ENCODE data around the gene TMEM138.

The TMEM138 gene

GRCh38 chr11:61329871-61330270 lies 32.3 kb upstream of the TMEM138 start:
- no peak for DNase-seq (ENCODE audit: extremely low spot score)
- CTCF ChIA-PET, result interaction anchor here (1.2 to 6.5 kb wide), 3 partner anchors 55 to 105 kb away, joined by 4 to 48 read pairs (median 5); partner anchors contain the start of gene TMEM216
- POLR2A ChIA-PET, result interaction anchor here (0.8 to 1.4 kb wide), 3 partner anchors 17 to 54 kb away, joined by 4 to 6 read pairs (median 4); partner anchors contain the start of gene CYB561A3
- no peak for TF ChIP-seq CTCF (IDR thresholded peaks at IDR 0.05; ENCODE audit: control extremely low read depth, extremely low read depth, low read depth, missing control alignments)

GRCh38 chr11:61331651-61332050 lies 30.5 kb upstream of the TMEM138 start:
- no peak for DNase-seq (ENCODE audit: extremely low spot score)
- POLR2A ChIA-PET, result interaction anchor here (0.6 to 1.6 kb wide), 2 partner anchors 9 to 24 kb away, joined by 3 to 6 read pairs; no protein-coding TSS in a partner anchor
- CTCF ChIA-PET, result interaction anchor here (0.8 to 6.5 kb wide), 5 partner anchors 26 to 383 kb away, joined by 3 to 48 read pairs (median 3); no protein-coding TSS in a partner anchor
- TF ChIP-seq CTCF (IDR thresholded peaks at IDR 0.05; ENCODE audit: control extremely low read depth, extremely low read depth, low read depth, missing control alignments), result no peak

GRCh38 chr11:61332281-61332796 lies 29.8 kb upstream of the TMEM138 start:
- POLR2A ChIA-PET, result interaction anchor here (1.6 kb wide), 1 partner anchor 10 kb away, joined by 6 read pairs; no protein-coding TSS in a partner anchor
- DNase-seq (ENCODE audit: extremely low spot score), result no peak
- TF ChIP-seq CTCF (IDR thresholded peaks at IDR 0.05; ENCODE audit: control extremely low read depth, extremely low read depth, low read depth, missing control alignments), result no peak
- CTCF ChIA-PET, result interaction anchor here (1.2 to 6.5 kb wide), 2 partner anchors 53 to 384 kb away, joined by 3 to 48 read pairs; no protein-coding TSS in a partner anchor

- TF ChIP-seq CTCF (IDR thresholded peaks at IDR 0.05; ENCODE audit: control extremely low read depth, extremely low read depth, low read depth, missing control alignments), result no peak
- POLR2A ChIA-PET, result no interaction called here
- CTCF ChIA-PET, result interaction anchor here (1.3 to 14.3 kb wide), 6 partner anchors 9 to 59 kb away, joined by 4 to 501 read pairs (median 41); partner anchors contain the start of genes CYB561A3, TMEM138 and TMEM216
- peak; percentile 99 for DNase-seq (ENCODE audit: extremely low spot score)
Observed at GRCh38 chr11:61332797-61333549, 29.2 kb upstream of the TMEM138 start, which contains the start of the genes DDB1 and TKFC. TSS of gene DDB1 (minus strand) at chr11:61333105. CDS start at chr11:61332968, 137 bp downstream. TSS of gene TKFC (plus strand) at chr11:61333228. CDS start at chr11:61334729, 1,501 bp downstream.

- no peak for TF ChIP-seq CTCF (IDR thresholded peaks at IDR 0.05; ENCODE audit: control extremely low read depth, extremely low read depth, low read depth, missing control alignments)
- CTCF ChIA-PET, result interaction anchor here (1.0 to 14.3 kb wide), 8 partner anchors 8 to 101 kb away, joined by 3 to 501 read pairs (median 6); partner anchors contain the start of genes CYB561A3, TMEM138 and TMEM216
- POLR2A ChIA-PET, result interaction anchor here (0.6 to 1.1 kb wide), 3 partner anchors 22 to 27 kb away, joined by 3 to 5 read pairs (median 4); partner anchors contain the start of gene CYB561A3
- no peak for DNase-seq (ENCODE audit: extremely low spot score)
Observed at GRCh38 chr11:61333550-61334433, 28.4 kb upstream of the TMEM138 start.

All from GM10248 (cell line).